Ammon's horn (tissue), 1 donor: Measurements from ENCODE around the gene PACSIN1.

Source experiments
- DNase-seq: peaks from one replicate; pipeline ENCODE4 v3.0.0-alpha.2; 2016; ENCODE audit warnings: low spot score

The PACSIN1 gene

GRCh38 chr6:34514593-34515472 lies 49.0 kb downstream of the PACSIN1 start:
- DNase-seq = peak; percentile 87

GRCh38 chr6:34515473-34516387 lies 49.9 kb downstream of the PACSIN1 start:
- DNase-seq = no peak

- no peak for DNase-seq
Observed at GRCh38 chr6:34516391-34517324, 50.8 kb downstream of the PACSIN1 start.

DNA sequence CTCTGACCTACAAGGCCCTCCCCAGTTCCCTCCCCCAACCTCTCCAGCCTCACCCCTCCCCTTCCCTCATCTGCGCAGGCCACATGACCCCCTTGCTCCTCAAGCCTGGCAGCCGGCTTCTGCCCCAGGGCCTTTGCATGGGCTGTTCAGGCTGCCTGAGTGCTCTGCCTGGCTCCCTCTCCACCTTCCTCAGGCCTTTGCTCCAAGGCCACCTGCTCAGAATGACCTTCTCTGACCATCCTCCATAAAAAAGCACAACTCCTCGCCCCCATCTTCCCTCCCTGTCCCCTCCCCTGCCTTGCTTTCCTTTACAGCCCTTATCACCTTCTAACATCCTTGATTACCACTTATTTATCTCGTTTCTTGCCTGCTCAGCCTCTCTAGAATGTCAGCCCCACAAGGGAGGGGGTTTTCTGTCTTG lies 51.6 kb downstream of the PACSIN1 start:
- no peak for DNase-seq

DNA sequence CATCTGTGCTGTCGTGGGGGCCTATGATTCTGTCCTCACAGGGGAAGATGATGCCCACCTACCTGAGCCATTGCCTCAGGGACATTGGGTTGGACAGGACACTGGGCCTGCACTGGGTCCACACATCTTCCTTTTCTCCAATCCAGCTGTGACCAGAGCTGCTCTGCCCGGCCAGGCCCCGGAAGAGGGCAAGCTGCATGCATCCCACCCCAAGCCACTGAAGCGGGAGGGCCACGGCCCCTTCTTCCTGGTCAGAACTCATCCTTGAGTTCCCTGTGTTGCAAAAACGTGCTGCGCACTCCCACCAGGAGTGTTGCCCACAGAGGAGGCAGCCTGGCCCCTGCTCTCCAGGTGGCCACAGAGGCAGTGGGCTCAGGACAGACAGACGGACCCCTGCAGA lies 52.1 kb downstream of the PACSIN1 start:
- DNase-seq = no peak

DNA sequence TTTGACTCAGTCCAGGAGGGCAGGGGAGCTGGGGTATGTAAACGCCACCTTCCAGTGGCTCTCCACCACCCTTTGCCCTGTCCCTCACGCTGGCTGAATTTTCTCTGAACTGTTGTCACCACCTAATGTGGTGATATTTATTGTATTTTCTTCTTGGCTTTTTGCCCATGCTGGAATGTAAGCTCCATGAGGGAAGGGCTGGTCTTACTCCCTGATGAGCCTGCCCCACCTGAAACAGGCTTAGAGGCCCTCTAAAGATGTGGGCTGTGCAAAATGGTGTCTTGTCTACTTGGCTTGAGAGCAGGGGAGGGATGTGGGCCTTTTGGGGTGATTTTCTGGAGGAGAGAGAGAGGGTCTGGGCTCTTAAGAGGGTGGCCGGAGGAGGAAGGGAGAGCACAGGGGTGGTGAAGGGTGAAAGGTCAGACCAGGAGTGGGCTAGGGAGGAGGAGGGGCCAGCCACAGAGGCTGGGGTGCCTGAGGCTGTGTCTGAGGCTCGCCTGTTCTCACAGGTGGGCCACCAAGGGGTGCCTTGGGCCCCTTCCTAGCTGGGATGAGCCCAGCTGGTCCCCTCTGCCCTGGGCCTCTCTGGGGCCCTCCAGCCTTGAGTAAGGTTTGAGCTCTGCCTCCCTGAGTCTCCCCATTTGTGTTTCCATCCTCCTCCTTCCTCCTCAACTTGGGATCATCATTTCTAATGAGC lies 52.9 kb downstream of the PACSIN1 start:
- no peak for DNase-seq

- DNase-seq = no peak
Observed at GRCh38 chr6:34519971-34520644, 54.2 kb downstream of the PACSIN1 start.

GRCh38 chr6:34520645-34521462 lies 55.0 kb downstream of the PACSIN1 start:
- no peak for DNase-seq

GRCh38 chr6:34521463-34522285 lies 55.8 kb downstream of the PACSIN1 start:
- no peak for DNase-seq

DNA sequence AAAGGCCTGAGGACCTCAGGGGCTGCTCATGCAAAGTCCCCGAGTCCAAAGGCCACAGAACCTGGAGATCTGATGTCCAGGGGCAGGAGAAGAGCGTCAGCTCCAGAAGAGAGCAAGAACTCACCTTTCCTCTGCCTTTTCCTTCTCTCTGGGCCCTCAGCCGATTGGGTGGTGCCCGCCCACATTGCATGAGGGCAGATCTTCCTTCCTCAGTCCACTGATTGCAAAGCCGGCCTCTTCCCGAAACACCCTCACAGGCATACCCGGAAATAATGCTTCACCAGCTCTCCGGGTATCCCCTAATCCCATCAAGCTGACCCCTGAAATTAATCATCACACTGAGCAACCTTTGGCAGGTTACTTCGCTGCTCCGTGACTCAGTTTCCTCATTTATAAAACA lies 56.9 kb downstream of the PACSIN1 start:
- no peak for DNase-seq

- no peak for DNase-seq
Observed at GRCh38 chr6:34523441-34524206, 57.7 kb downstream of the PACSIN1 start.

DNA sequence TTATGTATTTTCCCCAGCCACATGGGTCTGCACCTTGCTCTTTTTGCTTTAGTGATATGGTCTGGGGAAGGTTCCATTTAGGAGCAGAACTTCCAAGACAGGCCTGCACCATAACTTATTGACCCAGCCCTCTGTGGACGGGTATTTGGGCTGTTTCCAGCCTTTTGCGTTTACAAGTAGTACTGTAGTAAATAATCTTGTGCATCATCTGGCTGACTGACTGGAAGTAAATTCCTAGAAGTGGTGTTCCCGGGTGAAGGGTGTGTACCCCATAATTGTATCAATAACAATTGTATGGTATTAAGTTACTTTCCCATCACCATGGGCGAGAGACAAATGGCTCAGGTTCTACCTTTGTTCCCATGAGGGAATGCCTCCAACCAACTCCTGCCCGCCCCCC lies 58.6 kb downstream of the PACSIN1 start:
- no peak for DNase-seq

- no peak for DNase-seq
Observed at GRCh38 chr6:34524971-34525370, 59.1 kb downstream of the PACSIN1 start.

- DNase-seq = no peak
Observed at GRCh38 chr6:34525431-34526175, 59.7 kb downstream of the PACSIN1 start.

DNA sequence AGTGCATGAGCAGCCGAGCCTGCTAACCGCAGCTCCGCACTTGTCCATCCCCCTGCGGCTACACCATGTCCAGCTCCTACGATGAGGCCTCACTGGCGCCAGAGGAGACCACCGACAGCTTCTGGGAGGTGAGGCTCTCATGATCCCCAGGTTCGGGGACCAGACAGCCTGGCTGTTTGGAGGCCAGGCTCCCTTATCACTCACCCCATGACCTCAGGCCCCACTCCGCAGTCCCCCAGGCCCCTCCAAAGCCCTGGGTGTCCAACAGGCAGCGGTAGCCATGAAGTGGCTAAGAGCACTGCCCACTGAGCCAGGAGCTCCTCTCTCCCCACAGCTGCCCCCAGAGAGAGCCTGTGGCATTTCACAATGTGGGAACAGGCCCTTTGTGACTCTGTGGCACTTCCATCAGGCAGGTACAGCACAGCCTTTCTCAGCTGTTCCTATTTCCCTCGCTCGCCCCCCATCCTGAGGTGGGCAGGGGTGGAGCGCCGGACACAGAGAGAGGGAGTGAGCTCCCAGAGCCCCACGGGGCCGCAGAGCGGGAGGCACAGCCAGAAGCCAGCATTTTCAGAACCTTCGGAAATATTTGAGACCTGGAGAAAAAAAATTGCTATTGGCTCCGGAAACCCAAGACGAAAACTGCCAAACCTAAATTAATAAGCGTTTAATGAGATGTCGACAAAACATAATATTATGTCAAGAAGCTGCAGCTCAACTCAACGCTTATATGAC lies 60.5 kb downstream of the PACSIN1 start:
- DNase-seq = no peak

GRCh38 chr6:34526992-34527728 lies 61.3 kb downstream of the PACSIN1 start:
- DNase-seq = peak; percentile 95
